HG03520 (cell line): Measurements from ENCODE around the gene LTB4R2.

Source experiments
- ATAC-seq: cut with Tn5 transposase; IDR thresholded peaks from one replicate; pipeline ENCODE4 v1.9.1; 2021; ENCODE audit warnings: mild to moderate bottlenecking, moderate library complexity; ENCODE audit not compliant: unreplicated experiment

LTB4R2 gene

GRCh38 chr14:24298892-24299254, 11.1 kb upstream of the LTB4R2 start:
- ATAC-seq, result no peak

GRCh38 chr14:24299255-24300191, 10.4 kb upstream of the LTB4R2 start, which contains the start of the genes DHRS1 and NOP9:
TSS of gene DHRS1 (minus strand) at chr14:24299780. CDS start at chr14:24299106, 674 bp downstream.
TSS of gene NOP9 (plus strand) at chr14:24299850. CDS start at chr14:24299955, 105 bp downstream.
- peak; percentile 68 for ATAC-seq

- no peak for ATAC-seq
These were observed 9.5 kb upstream of the LTB4R2 start for GRCh38 chr14:24300326-24300980.

- no peak for ATAC-seq
These were observed 5.9 kb upstream of the LTB4R2 start for GRCh38 chr14:24304019-24304387.

- no peak for ATAC-seq
These were observed 2.8 kb upstream of the LTB4R2 start for GRCh38 chr14:24307156-24307574.

GRCh38 chr14:24307575-24308341, 2.2 kb upstream of the LTB4R2 start, which contains the start of gene CIDEB:
TSS of gene CIDEB (minus strand) at chr14:24307977. CDS start at chr14:24307858, 119 bp downstream.
- ATAC-seq, result no peak

- no peak for ATAC-seq
These were observed 1.4 kb upstream of the LTB4R2 start for GRCh38 chr14:24308342-24309124.

GRCh38 chr14:24310265-24310645, 315 bp downstream of the LTB4R2 start:
- no peak for ATAC-seq

- peak; percentile 61 for ATAC-seq
These were observed 985 bp downstream of the LTB4R2 start, which contains the start of gene LTB4R for GRCh38 chr14:24310646-24311604. TSS of gene LTB4R (plus strand) at chr14:24311502. CDS start at chr14:24315652, 4,150 bp downstream.

GRCh38 chr14:24311837-24312615, 2.1 kb downstream of the LTB4R2 start:
- no peak for ATAC-seq

- no peak for ATAC-seq
These were observed 3.0 kb downstream of the LTB4R2 start for GRCh38 chr14:24312736-24313507.

GRCh38 chr14:24313913-24314312, 4.0 kb downstream of the LTB4R2 start:
- no peak for ATAC-seq

GRCh38 chr14:24314377-24315193, 4.6 kb downstream of the LTB4R2 start:
- no peak for ATAC-seq

- ATAC-seq, result no peak
These were observed 5.4 kb downstream of the LTB4R2 start for GRCh38 chr14:24315243-24315806.

GRCh38 chr14:24315807-24316596, 6.1 kb downstream of the LTB4R2 start:
- ATAC-seq, result no peak

- ATAC-seq, result no peak
These were observed 6.6 kb downstream of the LTB4R2 start for GRCh38 chr14:24316597-24316950.
